Neuronal stem cell (in vitro differentiated cells): Measurements from ENCODE around the gene AR.

Experiments
- DNase-seq: peaks from one replicate; pipeline ENCODE4 v3.0.0-alpha.2; 2013; ENCODE audit warnings: low spot score
- H2AFZ ChIP-seq: one replicate; pipeline ENCODE4 v1.6.1; 2013; ENCODE audit warnings: mild to moderate bottlenecking, low read length, inconsistent platforms
- H2AK5ac ChIP-seq: 2 replicates; pipeline ENCODE4 v1.6.1; 2013; ENCODE audit warnings: low read depth, mild to moderate bottlenecking, inconsistent platforms, low read length, moderate library complexity, mixed read lengths
- H2BK120ac ChIP-seq: 2 replicates; pipeline ENCODE4 v1.6.1; 2013; ENCODE audit warnings: low read depth, mild to moderate bottlenecking, inconsistent platforms, low read length, moderate library complexity, mixed read lengths
- H2BK12ac ChIP-seq: one replicate; pipeline ENCODE4 v1.6.1; 2013; ENCODE audit warnings: low read length, inconsistent platforms
- H2BK15ac ChIP-seq: 2 replicates; pipeline ENCODE4 v1.6.1; 2013; ENCODE audit warnings: mild to moderate bottlenecking, low read length, inconsistent platforms, mixed read lengths
- H2BK5ac ChIP-seq: one replicate; pipeline ENCODE4 v1.6.1; 2013; ENCODE audit warnings: inconsistent platforms, mild to moderate bottlenecking, low read length, moderate library complexity
- H3K14ac ChIP-seq: one replicate; pipeline ENCODE4 v1.6.1; 2013; ENCODE audit warnings: low read length, inconsistent platforms
- H3K18ac ChIP-seq: 2 replicates; pipeline ENCODE4 v1.6.1; 2013; ENCODE audit warnings: low read length, inconsistent platforms
- H3K23ac ChIP-seq: 2 replicates; pipeline ENCODE4 v1.6.1; 2013; ENCODE audit warnings: low read depth, mild to moderate bottlenecking, mixed read lengths, low read length, inconsistent platforms; ENCODE audit not compliant: poor library complexity
- H3K27ac ChIP-seq: replicated peaks from 3 replicates; pipeline ENCODE4 v1.5.1; 2013; ENCODE audit warnings: low read length, inconsistent platforms
- H3K27me3 ChIP-seq, 3 experiments: 2 replicates each; pipeline ENCODE4 v1.6.1; 2013; ENCODE audit warnings: low read length in 3 of 3, mild to moderate bottlenecking in 2 of 3, inconsistent platforms in 1 of 3, low read depth in 1 of 3, mixed read lengths in 1 of 3, moderate library complexity in 1 of 3; ENCODE audit not compliant: control insufficient read depth in 3 of 3, insufficient read depth in 3 of 3
- H3K36me3 ChIP-seq, 2 donors: replicated peaks in 1 of 2; 2 replicates each; pipeline ENCODE4 v1.6.1; 2013; ENCODE audit warnings: low read length in 2 of 2; ENCODE audit not compliant: control insufficient read depth in 2 of 2, insufficient read depth in 2 of 2
- H3K4ac ChIP-seq: 2 replicates; pipeline ENCODE4 v1.6.1; 2013; ENCODE audit warnings: inconsistent platforms, mild to moderate bottlenecking, low read length, moderate library complexity
- H3K4me1 ChIP-seq, 2 donors: 1 replicate in 1 of 2; 2 replicates in 1 of 2; pipeline ENCODE4 v1.6.1; 2013; ENCODE audit warnings: low read length in 2 of 2, low read depth in 1 of 2; ENCODE audit not compliant: control insufficient read depth in 2 of 2, insufficient read depth in 1 of 2
- H3K4me2 ChIP-seq: one replicate; pipeline ENCODE4 v1.6.1; 2013; ENCODE audit warnings: mild to moderate bottlenecking, low read length, inconsistent platforms; ENCODE audit not compliant: insufficient read depth, poor library complexity, severe bottlenecking
- H3K4me3 ChIP-seq, 2 donors: 2 replicates each; pipeline ENCODE4 v1.5.1; 2013; ENCODE audit warnings: low read length in 2 of 2, mild to moderate bottlenecking in 2 of 2, inconsistent platforms in 1 of 2, moderate library complexity in 1 of 2
- H3K79me1 ChIP-seq: one replicate; pipeline ENCODE4 v1.6.1; 2013; ENCODE audit warnings: low read depth, mild to moderate bottlenecking, inconsistent platforms, low read length, moderate library complexity
- H3K9ac ChIP-seq: one replicate; pipeline ENCODE4 v1.6.1; 2013; ENCODE audit warnings: mild to moderate bottlenecking, low read depth, low read length, inconsistent platforms; ENCODE audit not compliant: poor library complexity
- H3K9me3 ChIP-seq, 2 donors: replicated peaks in 1 of 2; 2 replicates each; pipeline versions ENCODE3 to v1.6.1; 2013; ENCODE audit warnings: low read length in 2 of 2, mild to moderate bottlenecking in 2 of 2, inconsistent platforms in 1 of 2, low read depth in 1 of 2, mixed read lengths in 1 of 2, moderate library complexity in 1 of 2; ENCODE audit not compliant: control insufficient read depth in 2 of 2, insufficient read depth in 1 of 2
- H4K8ac ChIP-seq: one replicate; pipeline ENCODE4 v1.6.1; 2013; ENCODE audit warnings: low read depth, mild to moderate bottlenecking, inconsistent platforms, low read length, moderate library complexity
- H4K91ac ChIP-seq: one replicate; pipeline ENCODE4 v1.6.1; 2013; ENCODE audit warnings: low read length, low read depth, mild to moderate bottlenecking, inconsistent platforms; ENCODE audit not compliant: poor library complexity
- WGBS, 2 donors: extraction: QIAGEN DNeasy Blood & Tissue Kit; methylation state at CpG; one replicate each; pipeline ENCODE4 v1.1.7; 2013; ENCODE audit warnings: missing lambda C conversion rate in 2 of 2, mixed read lengths in 1 of 2; ENCODE audit not compliant: insufficient read length in 2 of 2, insufficient replicate concordance in 1 of 2; ENCODE audit errors: extremely low coverage in 2 of 2; 5-methylcytosine and 5-hydroxymethylcytosine counted together

AR gene

DNA sequence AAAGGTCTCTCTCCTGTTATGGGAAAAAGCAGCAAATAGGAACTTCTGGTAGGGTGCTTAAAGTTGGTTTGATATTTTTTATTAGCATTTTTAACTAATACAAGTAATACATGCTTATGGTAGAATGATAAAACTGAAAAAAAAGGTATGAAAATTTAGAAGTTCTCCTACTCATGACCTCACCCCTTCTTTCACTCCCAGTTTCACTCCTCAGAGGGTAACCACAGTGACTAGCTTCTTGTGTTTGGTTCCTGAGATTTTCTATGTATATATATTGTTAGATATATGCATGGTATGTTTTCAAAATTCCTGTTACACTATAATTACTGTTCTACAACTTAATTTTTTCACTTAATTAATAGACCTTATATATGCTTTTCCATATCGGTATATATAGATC is 66.5 kb downstream of the AR start:
- H3K4me2 ChIP-seq, result no peak overlapping the region
- H3K18ac ChIP-seq, result no peak overlapping the region
- no peak overlapping the region for H2AFZ ChIP-seq
- H3K14ac ChIP-seq, result no peak overlapping the region
- H3K36me3 ChIP-seq, result no peaks in the 10 kb centered on the region
- H3K79me1 ChIP-seq, result no peaks in the 10 kb centered on the region
- DNase-seq, result no peak
- no peak overlapping the region for H3K9ac ChIP-seq
- no peak overlapping the region for H2BK15ac ChIP-seq
- H3K27me3 ChIP-seq, result no peaks in the 10 kb centered on the region
- no CpG with 5 or more reads among the region's 1 CpG for WGBS, 2 donors
- H4K8ac ChIP-seq, result no peak overlapping the region
- H3K4me3 ChIP-seq, result no peak overlapping the region
- no peak overlapping the region for H3K27ac ChIP-seq
- H2AK5ac ChIP-seq, result no peak overlapping the region
- no peak overlapping the region for H2BK12ac ChIP-seq
- no peak overlapping the region for H2BK5ac ChIP-seq
- H3K4ac ChIP-seq, result no peak overlapping the region
- H4K91ac ChIP-seq, result no peak overlapping the region
- H3K9me3 ChIP-seq, result no peaks in the 10 kb centered on the region
- no peak overlapping the region for H3K23ac ChIP-seq
- H3K4me1 ChIP-seq, result peaks cover under 1 to 2% of the 10 kb centered on the region in 2 donors
- H2BK120ac ChIP-seq, result no peak overlapping the region

DNA sequence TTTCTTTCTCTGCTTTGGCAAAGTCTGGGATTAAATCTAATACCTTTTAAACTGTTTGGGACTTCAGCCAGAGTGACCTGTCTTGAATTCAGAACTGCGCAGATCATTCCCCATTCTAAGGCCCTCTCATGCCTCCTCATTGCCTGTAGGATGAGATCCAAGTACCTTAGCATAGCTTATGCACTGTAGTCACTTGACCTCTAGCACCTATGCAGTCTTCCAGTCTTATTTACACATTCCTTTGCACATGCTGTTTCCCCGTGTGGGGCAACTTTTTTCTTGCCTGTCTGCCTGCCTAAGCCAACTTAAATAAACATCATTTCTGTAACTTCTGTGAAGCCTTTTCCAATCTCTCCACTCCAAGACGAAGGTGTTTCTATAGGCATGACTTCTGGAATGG is 68.4 kb downstream of the AR start:
- no peak overlapping the region for H2BK12ac ChIP-seq
- H2AFZ ChIP-seq, result no peak overlapping the region
- no peak overlapping the region for H2AK5ac ChIP-seq
- no peaks in the 10 kb centered on the region for H3K27me3 ChIP-seq
- no peak overlapping the region for H2BK120ac ChIP-seq
- no peak overlapping the region for H2BK15ac ChIP-seq
- no peaks in the 10 kb centered on the region for H3K36me3 ChIP-seq
- H3K14ac ChIP-seq, result no peak overlapping the region
- H3K79me1 ChIP-seq, result no peaks in the 10 kb centered on the region
- H3K4me1 ChIP-seq, result no peaks in the 10 kb centered on the region
- no peak overlapping the region for H3K4ac ChIP-seq
- H4K91ac ChIP-seq, result no peak overlapping the region
- no peak overlapping the region for H3K23ac ChIP-seq
- H3K4me2 ChIP-seq, result no peak overlapping the region
- H3K9me3 ChIP-seq, result no peaks in the 10 kb centered on the region
- H4K8ac ChIP-seq, result no peak overlapping the region
- WGBS, 2 donors, result no CpG with 5 or more reads among the region's 3 CpGs
- H3K18ac ChIP-seq, result no peak overlapping the region
- H2BK5ac ChIP-seq, result no peak overlapping the region
- H3K27ac ChIP-seq, result no peak overlapping the region
- H3K9ac ChIP-seq, result no peak overlapping the region
- no peak overlapping the region for H3K4me3 ChIP-seq
- DNase-seq, result no peak

DNA sequence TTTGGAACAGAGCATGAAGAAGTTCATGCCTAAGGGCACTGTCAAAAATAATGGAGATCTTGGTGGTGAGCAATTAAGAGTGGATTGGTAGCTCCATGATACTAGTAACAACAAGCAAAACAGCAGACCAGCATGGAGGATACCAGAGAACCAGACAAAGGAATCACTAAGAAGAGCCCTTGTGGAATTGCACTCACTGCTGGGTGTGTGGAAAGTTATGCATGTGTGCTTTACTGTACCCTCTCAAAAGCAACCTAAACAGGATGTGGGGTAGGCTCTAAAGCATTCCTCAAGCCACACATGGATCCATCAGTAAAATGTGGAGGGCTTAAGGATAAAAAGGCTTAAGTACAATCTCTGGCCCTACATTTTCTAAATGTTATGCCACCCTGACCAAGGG is 69.5 kb downstream of the AR start:
- no peak overlapping the region for H3K27ac ChIP-seq
- DNase-seq, result no peak
- H3K4me3 ChIP-seq, result no peak overlapping the region

DNA sequence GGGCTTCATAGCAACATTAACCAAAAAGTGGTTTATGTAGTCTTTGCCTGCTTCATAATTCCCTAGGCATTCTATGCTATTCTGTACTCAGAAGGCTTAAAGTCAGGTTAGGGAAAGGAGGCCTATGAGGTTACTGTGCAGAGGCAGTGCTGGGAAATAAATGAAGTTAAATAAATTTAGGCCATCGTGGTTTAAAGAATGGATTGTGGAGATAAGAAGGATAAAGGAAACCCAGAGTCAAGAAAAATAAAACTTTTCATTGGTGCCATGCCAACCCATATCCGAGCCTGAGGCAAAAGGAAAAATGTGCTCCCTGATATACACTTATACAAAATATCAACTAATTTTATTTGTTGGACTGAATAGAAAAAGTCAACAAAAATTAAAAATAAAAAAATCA is 70.2 kb downstream of the AR start:
- H3K4me2 ChIP-seq, result no peak overlapping the region
- no peak overlapping the region for H3K27ac ChIP-seq
- no peak overlapping the region for H3K23ac ChIP-seq
- 100% methylated on average over 1 of the region's 2 CpGs; no CpG with 5 or more reads in 1 of the 2 donors for whole genome bisulfite sequencing, 2 donors
- no peak overlapping the region for H3K14ac ChIP-seq
- H3K4ac ChIP-seq, result no peak overlapping the region
- H4K91ac ChIP-seq, result no peak overlapping the region
- no peak overlapping the region for H3K4me3 ChIP-seq
- no peaks in the 10 kb centered on the region for H3K9me3 ChIP-seq
- no peak for DNase-seq
- H2BK5ac ChIP-seq, result no peak overlapping the region
- no peak overlapping the region for H2AFZ ChIP-seq
- H3K4me1 ChIP-seq, result no peaks in the 10 kb centered on the region
- H3K79me1 ChIP-seq, result no peaks in the 10 kb centered on the region
- H3K36me3 ChIP-seq, result no peaks in the 10 kb centered on the region
- H3K18ac ChIP-seq, result no peak overlapping the region
- no peak overlapping the region for H2AK5ac ChIP-seq
- no peak overlapping the region for H3K9ac ChIP-seq
- H4K8ac ChIP-seq, result no peak overlapping the region
- H3K27me3 ChIP-seq, result no peaks in the 10 kb centered on the region
- H2BK120ac ChIP-seq, result no peak overlapping the region
- no peak overlapping the region for H2BK15ac ChIP-seq
- no peak overlapping the region for H2BK12ac ChIP-seq

More for the DNA sequence above, 69.5 kb downstream of the AR start:
- Histone ChIP-seq H3K4ac (no peak overlapping the region), H2AFZ (no peak overlapping the region), H4K91ac (no peak overlapping the region), H3K36me3 (no peaks in the 10 kb centered on the region), H3K27me3 (no peaks in the 10 kb centered on the region), H3K9ac (no peak overlapping the region), H3K18ac (no peak overlapping the region), H3K4me1 (no peaks in the 10 kb centered on the region), H2BK5ac (no peak overlapping the region), H2BK15ac (no peak overlapping the region), H3K23ac (no peak overlapping the region), H3K4me2 (no peak overlapping the region), H2AK5ac (no peak overlapping the region), H3K14ac (no peak overlapping the region), H2BK12ac (no peak overlapping the region), H3K79me1 (no peaks in the 10 kb centered on the region), H4K8ac (no peak overlapping the region), H2BK120ac (no peak overlapping the region), H3K9me3 (no peaks in the 10 kb centered on the region)
